ENCODE results near the gene SYCP3. TPM values are rescaled to one million over a fixed set of nuclear protein-coding genes. Genes with fewer than 3 reads are reported as not detected.

The SYCP3 gene
- total RNA-seq, 4 donors from 2014 or later, result 0.24 TPM; not detected in 3

GRCh38 chr12:101777978-101778377, 38.7 kb upstream of the SYCP3 start:
- no peaks in the 10 kb centered on the region for H3K9me3 ChIP-seq
- 74% methylated on average over 4 of the region's 4 CpGs for WGBS
- TF ChIP-seq EP300 (IDR thresholded peaks at IDR 0.05) (no peak), POLR2A (IDR thresholded peaks at IDR 0.05) (no peak), CTCF (IDR thresholded peaks at IDR 0.05) (no peak), POLR2AphosphoS5 (IDR thresholded peaks at IDR 0.05) (no peak)
- H3K4me3 ChIP-seq, result no peak overlapping the region
- DNase-seq (ENCODE audit: low spot score in 2 of 2), result no peak
- no peaks in the 10 kb centered on the region for H3K27me3 ChIP-seq
- H3K36me3 ChIP-seq, result peaks cover 10% of the 10 kb centered on the region
- no peaks in the 10 kb centered on the region for H3K4me1 ChIP-seq
- no peak overlapping the region for H3K27ac ChIP-seq

- Histone ChIP-seq H3K27ac (peak overlapping the region; percentile 4), H3K27me3 (no peaks in the 10 kb centered on the region), H3K4me1 (no peaks in the 10 kb centered on the region), H3K36me3 (peaks cover 10% of the 10 kb centered on the region), H3K4me3 (no peak overlapping the region), H3K9me3 (no peaks in the 10 kb centered on the region)
- DNase-seq (ENCODE audit: low spot score in 2 of 2), result no peak
- TF ChIP-seq POLR2A (IDR thresholded peaks at IDR 0.05) (no peak), EP300 (IDR thresholded peaks at IDR 0.05) (no peak), CTCF (IDR thresholded peaks at IDR 0.05) (no peak)
- 67% methylated on average over 3 of the region's 3 CpGs for WGBS
These were observed 38.2 kb upstream of the SYCP3 start for GRCh38 chr12:101777485-101777884.

- no peak for TF ChIP-seq EP300 (IDR thresholded peaks at IDR 0.05)
- H3K4me1 ChIP-seq, result no peaks in the 10 kb centered on the region
- H3K4me3 ChIP-seq, result no peak overlapping the region
- H3K9me3 ChIP-seq, result no peaks in the 10 kb centered on the region
- H3K27me3 ChIP-seq, result no peaks in the 10 kb centered on the region
- no peak overlapping the region for H3K27ac ChIP-seq
- H3K36me3 ChIP-seq, result peaks cover 18% of the 10 kb centered on the region
- no peak for DNase-seq (ENCODE audit: low spot score in 2 of 2)
- 66% methylated on average over 2 of the region's 2 CpGs for WGBS
These were observed 36.6 kb upstream of the SYCP3 start for GRCh38 chr12:101775816-101776215.

- no peaks in the 10 kb centered on the region for H3K4me1 ChIP-seq
- H3K27ac ChIP-seq, result no peak overlapping the region
- 51% methylated on average over 2 of the region's 2 CpGs for WGBS
- no peaks in the 10 kb centered on the region for H3K27me3 ChIP-seq
- TF ChIP-seq EP300 (IDR thresholded peaks at IDR 0.05), result no peak
- peak; percentile 88 to 91 for TF ChIP-seq CTCF (IDR thresholded peaks at IDR 0.05)
- peak in 1 of 2 donors; percentile 73 for DNase-seq (ENCODE audit: low spot score in 2 of 2)
- no peak overlapping the region for H3K4me3 ChIP-seq
- no peaks in the 10 kb centered on the region for H3K9me3 ChIP-seq
- H3K36me3 ChIP-seq, result peaks cover 31% of the 10 kb centered on the region
These were observed 34.4 kb upstream of the SYCP3 start for GRCh38 chr12:101773650-101774162.

GRCh38 chr12:101772012-101772775, 32.9 kb upstream of the SYCP3 start:
- WGBS, result 81% methylated on average over 5 of the region's 5 CpGs
- Histone ChIP-seq H3K4me1 (no peaks in the 10 kb centered on the region), H3K4me3 (no peak overlapping the region), H3K9me3 (no peaks in the 10 kb centered on the region), H3K36me3 (peaks cover 45% of the 10 kb centered on the region), H3K27ac (no peak overlapping the region), H3K27me3 (no peaks in the 10 kb centered on the region)
- no peak for DNase-seq (ENCODE audit: low spot score in 2 of 2)
- no peak for TF ChIP-seq EP300 (IDR thresholded peaks at IDR 0.05)
- no peak for TF ChIP-seq POLR2A (IDR thresholded peaks at IDR 0.05)
- TF ChIP-seq POLR2AphosphoS5 (IDR thresholded peaks at IDR 0.05), result no peak
- TF ChIP-seq CTCF (IDR thresholded peaks at IDR 0.05), result no peak

Data from suprapubic skin (tissue), 4 donors.